ENCODE data around the gene CEP85. TPM values are rescaled to one million over a fixed set of nuclear protein-coding genes. Genes with fewer than 3 reads are reported as not detected.

Gene CEP85
- total RNA-seq, 1 donor from 2014 or later = 16.5 TPM

DNA sequence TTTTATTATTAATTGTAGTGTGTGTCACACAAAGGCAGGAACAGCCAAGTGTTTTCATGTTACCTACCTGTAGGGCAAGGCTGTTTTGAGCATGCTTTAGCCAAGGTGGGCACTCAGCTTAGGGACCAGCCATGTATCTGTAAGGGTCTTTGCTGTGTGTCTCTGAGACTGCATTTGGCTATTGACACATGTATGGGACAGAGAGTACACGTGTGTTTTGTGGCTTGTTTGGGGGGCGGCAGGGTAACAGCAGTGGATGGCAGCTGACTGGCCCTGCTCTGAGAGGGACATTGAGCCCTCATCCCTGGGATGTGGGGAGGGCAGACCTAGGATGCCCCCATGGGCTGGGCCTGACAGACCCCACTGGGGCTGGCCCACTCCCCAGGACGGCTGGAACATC, 36.7 kb upstream of the CEP85 start:
- TF ChIP-seq, protein P1, sequence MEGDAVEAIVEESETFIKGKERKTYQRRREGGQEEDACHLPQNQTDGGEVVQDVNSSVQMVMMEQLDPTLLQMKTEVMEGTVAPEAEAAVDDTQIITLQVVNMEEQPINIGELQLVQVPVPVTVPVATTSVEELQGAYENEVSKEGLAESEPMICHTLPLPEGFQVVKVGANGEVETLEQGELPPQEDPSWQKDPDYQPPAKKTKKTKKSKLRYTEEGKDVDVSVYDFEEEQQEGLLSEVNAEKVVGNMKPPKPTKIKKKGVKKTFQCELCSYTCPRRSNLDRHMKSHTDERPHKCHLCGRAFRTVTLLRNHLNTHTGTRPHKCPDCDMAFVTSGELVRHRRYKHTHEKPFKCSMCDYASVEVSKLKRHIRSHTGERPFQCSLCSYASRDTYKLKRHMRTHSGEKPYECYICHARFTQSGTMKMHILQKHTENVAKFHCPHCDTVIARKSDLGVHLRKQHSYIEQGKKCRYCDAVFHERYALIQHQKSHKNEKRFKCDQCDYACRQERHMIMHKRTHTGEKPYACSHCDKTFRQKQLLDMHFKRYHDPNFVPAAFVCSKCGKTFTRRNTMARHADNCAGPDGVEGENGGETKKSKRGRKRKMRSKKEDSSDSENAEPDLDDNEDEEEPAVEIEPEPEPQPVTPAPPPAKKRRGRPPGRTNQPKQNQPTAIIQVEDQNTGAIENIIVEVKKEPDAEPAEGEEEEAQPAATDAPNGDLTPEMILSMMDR (IDR thresholded peaks at IDR 0.05) = no peak
- H3K4me1 Mint-ChIP-seq (ENCODE audit: unreplicated experiment) = no peaks in the 10 kb centered on the region
- no peak overlapping the region for H3K4me3 Mint-ChIP-seq (ENCODE audit: unreplicated experiment)
- no peak overlapping the region for H3K27ac Mint-ChIP-seq (ENCODE audit: unreplicated experiment)
- DNase-seq (ENCODE audit: extremely low spot score, unreplicated experiment) = no peak
- H3K9me3 Mint-ChIP-seq (ENCODE audit: unreplicated experiment) = no peaks in the 10 kb centered on the region
- peaks cover 41% of the 10 kb centered on the region for H3K27me3 Mint-ChIP-seq (ENCODE audit: unreplicated experiment)
- no peaks in the 10 kb centered on the region for H3K36me3 Mint-ChIP-seq (ENCODE audit: unreplicated experiment)

- H3K4me3 Mint-ChIP-seq (ENCODE audit: unreplicated experiment) = no peak overlapping the region
- H3K27ac Mint-ChIP-seq (ENCODE audit: unreplicated experiment) = no peak overlapping the region
- TF ChIP-seq, protein P1 (IDR thresholded peaks at IDR 0.05) = no peak
- peaks cover 43% of the 10 kb centered on the region for H3K27me3 Mint-ChIP-seq (ENCODE audit: unreplicated experiment)
- H3K9me3 Mint-ChIP-seq (ENCODE audit: unreplicated experiment) = no peaks in the 10 kb centered on the region
- DNase-seq (ENCODE audit: extremely low spot score, unreplicated experiment) = no peak
- no peaks in the 10 kb centered on the region for H3K36me3 Mint-ChIP-seq (ENCODE audit: unreplicated experiment)
- H3K4me1 Mint-ChIP-seq (ENCODE audit: unreplicated experiment) = no peaks in the 10 kb centered on the region
Observed at GRCh38 chr1:26197813-26198212, 36.2 kb upstream of the CEP85 start.

DNA sequence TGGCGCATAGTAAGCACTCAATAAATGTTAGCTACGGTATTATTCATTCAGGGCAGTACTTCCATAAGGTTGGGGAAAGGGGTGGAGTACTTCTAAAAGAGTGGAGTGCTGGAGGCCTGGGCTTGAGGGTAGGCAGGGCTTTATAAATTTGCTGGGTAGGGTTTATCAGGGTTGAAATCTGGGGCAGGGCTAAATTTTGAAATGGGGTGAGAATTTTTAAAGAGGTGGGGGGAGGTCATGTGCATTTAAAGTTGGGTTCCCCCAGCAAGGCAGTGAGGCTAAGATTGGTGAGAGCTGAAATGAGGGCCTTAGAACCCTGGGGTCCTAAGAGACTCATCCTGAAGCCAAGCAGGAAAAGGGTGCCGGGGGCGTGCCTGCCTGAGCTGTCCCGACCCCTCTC, 33.6 kb upstream of the CEP85 start:
- no peaks in the 10 kb centered on the region for H3K4me1 Mint-ChIP-seq (ENCODE audit: unreplicated experiment)
- H3K9me3 Mint-ChIP-seq (ENCODE audit: unreplicated experiment) = no peaks in the 10 kb centered on the region
- H3K4me3 Mint-ChIP-seq (ENCODE audit: unreplicated experiment) = no peak overlapping the region
- TF ChIP-seq, protein P1 (IDR thresholded peaks at IDR 0.05) = no peak
- no peak for DNase-seq (ENCODE audit: extremely low spot score, unreplicated experiment)
- no peaks in the 10 kb centered on the region for H3K36me3 Mint-ChIP-seq (ENCODE audit: unreplicated experiment)
- peaks cover 43% of the 10 kb centered on the region for H3K27me3 Mint-ChIP-seq (ENCODE audit: unreplicated experiment)
- no peak overlapping the region for H3K27ac Mint-ChIP-seq (ENCODE audit: unreplicated experiment)

DNA sequence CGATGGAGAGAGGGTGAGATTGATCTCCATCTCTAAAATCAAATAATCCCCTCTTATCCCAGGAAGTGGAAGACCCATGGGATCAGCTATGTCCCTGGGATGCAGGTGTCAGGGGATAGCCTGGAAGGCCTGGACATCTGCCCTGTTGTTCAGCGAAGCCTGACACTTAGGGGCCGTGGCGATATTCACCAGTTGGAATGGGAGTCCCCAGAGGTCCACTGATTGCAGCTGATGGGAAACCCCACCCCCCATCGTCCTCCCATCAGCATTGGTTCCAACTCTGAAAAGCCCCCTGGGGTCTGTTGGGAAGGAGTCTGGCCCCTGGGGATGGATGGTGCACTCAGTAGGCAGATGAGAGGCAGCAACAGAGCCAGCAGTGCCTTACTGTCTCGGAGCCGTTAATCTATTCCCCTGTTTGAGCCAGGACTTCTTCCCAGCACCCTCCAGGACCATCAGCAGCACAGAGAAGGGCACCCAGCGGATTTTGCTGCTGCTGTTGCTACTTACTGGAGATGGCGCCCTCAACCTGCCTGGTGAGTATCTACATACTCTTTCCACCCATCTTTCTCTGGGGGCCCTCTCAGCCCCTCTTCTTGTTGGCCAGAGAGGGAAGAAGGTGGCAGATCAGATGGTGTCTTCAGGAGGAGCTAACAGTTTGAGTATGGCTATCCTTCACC, 30.2 kb upstream of the CEP85 start:
- TF ChIP-seq, protein P1 (IDR thresholded peaks at IDR 0.05) = no peak
- H3K4me1 Mint-ChIP-seq (ENCODE audit: unreplicated experiment) = no peaks in the 10 kb centered on the region
- peaks cover 23% of the 10 kb centered on the region for H3K27me3 Mint-ChIP-seq (ENCODE audit: unreplicated experiment)
- H3K4me3 Mint-ChIP-seq (ENCODE audit: unreplicated experiment) = no peak overlapping the region
- DNase-seq (ENCODE audit: extremely low spot score, unreplicated experiment) = no peak
- H3K36me3 Mint-ChIP-seq (ENCODE audit: unreplicated experiment) = no peaks in the 10 kb centered on the region
- no peak overlapping the region for H3K27ac Mint-ChIP-seq (ENCODE audit: unreplicated experiment)
- no peaks in the 10 kb centered on the region for H3K9me3 Mint-ChIP-seq (ENCODE audit: unreplicated experiment)

DNA sequence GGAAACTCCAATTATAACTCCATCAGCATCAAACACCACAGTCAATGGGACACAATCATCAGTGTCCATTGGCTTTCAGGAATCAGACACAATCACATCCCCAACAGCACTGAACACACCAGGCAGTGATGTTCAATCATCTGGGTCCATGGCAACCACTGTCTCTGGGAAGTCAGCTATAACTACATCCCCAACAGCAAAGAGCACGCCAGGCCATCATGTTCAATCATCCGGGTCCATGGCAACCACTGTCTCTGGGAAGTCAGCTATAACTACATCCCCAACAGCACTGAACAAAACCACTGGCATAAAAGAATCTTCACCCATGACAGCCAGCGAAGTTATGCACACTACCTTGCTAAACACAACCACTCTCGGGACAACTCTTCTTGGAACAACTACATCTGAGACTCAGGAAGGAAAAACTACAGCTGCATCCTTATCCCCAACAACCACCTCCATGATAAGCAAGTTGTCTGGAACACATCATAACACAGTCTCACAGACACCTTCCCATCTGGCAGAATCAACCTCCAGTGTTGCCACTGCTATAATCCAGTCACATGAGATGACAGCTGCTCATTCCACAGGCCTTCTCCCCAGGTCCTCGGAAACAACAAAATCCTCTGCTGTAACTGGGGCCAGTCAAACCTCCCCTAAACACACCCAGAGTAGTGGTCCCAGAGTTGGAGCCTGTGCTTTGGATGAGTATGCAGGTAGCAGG, 23.7 kb upstream of the CEP85 start:
- TF ChIP-seq, protein P1 (IDR thresholded peaks at IDR 0.05) = no peak
- Mint-ChIP-seq H3K4me1 (ENCODE audit: unreplicated experiment) (no peaks in the 10 kb centered on the region), H3K27ac (ENCODE audit: unreplicated experiment) (no peak overlapping the region), H3K4me3 (ENCODE audit: unreplicated experiment) (no peak overlapping the region), H3K36me3 (ENCODE audit: unreplicated experiment) (no peaks in the 10 kb centered on the region), H3K27me3 (ENCODE audit: unreplicated experiment) (peaks cover 29% of the 10 kb centered on the region), H3K9me3 (ENCODE audit: unreplicated experiment) (no peaks in the 10 kb centered on the region)
- no peak for DNase-seq (ENCODE audit: extremely low spot score, unreplicated experiment)

Measured in osteocyte (in vitro differentiated cells).